Endothelial cell of umbilical vein (primary cell): Measurements from ENCODE around the gene XYLT1. TPM values are rescaled to one million over a fixed set of nuclear protein-coding genes. Genes with fewer than 3 reads are reported as not detected.

Experiments used
- BruUV-seq: library from RNA; stranded (reverse); fragments of 400-500 nt; replicated peaks from 2 replicates; lab custom pipeline; 2021; lab: Mats Ljungman, UMichigan
- CTCF ChIA-PET: fragments of 300-600, 350-600 bp; sonication (Branson Sonifier 250); formaldehyde crosslinking; loops from one replicate; lab custom pipeline; 2021; ENCODE audit warnings: antibody characterized with exemption, inconsistent platforms; lab: Charles Lee
- POLR2A ChIA-PET: fragments of 300-600, 350-600 bp; sonication (Branson Sonifier 250); formaldehyde crosslinking; loops from one replicate; lab custom pipeline; 2021; ENCODE audit warnings: antibody characterized with exemption, inconsistent platforms; lab: Charles Lee
- DNase-seq: peaks from one replicate; pipeline ENCODE4 v3.0.0-alpha.2; 2011; ENCODE audit warnings: low read depth, low spot score
- FAIRE-seq: peaks from 2 replicates; lab custom pipeline; 2011; peaks lifted over from hg19 to GRCh38; lab: Jason Lieb, UNC
- H2AFZ ChIP-seq: 2 replicates; pipeline ENCODE4 v1.6.0; 2012; ENCODE audit warnings: low read depth, low read length, control low read depth, inconsistent platforms
- H3K27ac ChIP-seq: 2 replicates; pipeline ENCODE4 v1.5.1; 2011; ENCODE audit warnings: low read depth, mild to moderate bottlenecking, control low read depth, low read length, moderate library complexity; ENCODE audit not compliant: insufficient read depth
- H3K27me3 ChIP-seq, 2 experiments: 2 replicates each; pipeline versions ENCODE4 v1.6.0 to v1.6.1; 2011; ENCODE audit warnings: low read length in 2 of 2, mixed read lengths in 1 of 2; ENCODE audit not compliant: control insufficient read depth in 2 of 2, insufficient read depth in 2 of 2
- H3K36me3 ChIP-seq, 2 experiments: 2 replicates in 1 of 2; 3 replicates in 1 of 2; pipeline ENCODE4 v1.5.1; 2011; ENCODE audit warnings: low read length in 2 of 2, mild to moderate bottlenecking in 1 of 2, moderate library complexity in 1 of 2; ENCODE audit not compliant: control insufficient read depth in 2 of 2, insufficient read depth in 2 of 2; ENCODE audit errors: extremely low read depth in 1 of 2
- H3K4me1 ChIP-seq: 3 replicates; pipeline ENCODE4 v1.5.1; 2011; ENCODE audit warnings: mild to moderate bottlenecking, low read length; ENCODE audit not compliant: control insufficient read depth, insufficient read depth; ENCODE audit errors: extremely low read depth
- H3K4me2 ChIP-seq: 2 replicates; pipeline ENCODE4 v1.6.1; 2011; ENCODE audit warnings: low read length, control low read depth, mixed read lengths; ENCODE audit not compliant: insufficient read depth
- H3K4me3 ChIP-seq, 3 experiments: fragments of 200-600 bp in 1 of 3; sonication (generic), shearing (Covaris generic) in 1 of 3; replicated peaks in 1 of 3; 2 replicates each; pipeline ENCODE4 v1.5.1; 2011 to 2016; ENCODE audit warnings: control low read depth in 3 of 3, low read length in 3 of 3, mild to moderate bottlenecking in 2 of 3, inconsistent platforms in 1 of 3, low read depth in 1 of 3, moderate library complexity in 1 of 3; ENCODE audit not compliant: insufficient read depth in 1 of 3
- H3K79me2 ChIP-seq: 2 replicates; pipeline ENCODE4 v1.6.0; 2012; ENCODE audit warnings: low read length, inconsistent platforms; ENCODE audit not compliant: control insufficient read depth, insufficient read depth
- H3K9ac ChIP-seq: replicated peaks from 2 replicates; pipeline ENCODE3; 2011; ENCODE audit warnings: low read length, control low read depth; ENCODE audit not compliant: insufficient read depth; ENCODE audit errors: extremely low read depth
- H3K9me1 ChIP-seq: replicated peaks from 3 replicates; pipeline ENCODE4 v1.6.0; 2011; ENCODE audit warnings: mild to moderate bottlenecking, low read length; ENCODE audit not compliant: control insufficient read depth, insufficient read depth; ENCODE audit errors: extremely low read depth
- H3K9me3 ChIP-seq: replicated peaks from 2 replicates; pipeline ENCODE4 v1.5.1; 2012; ENCODE audit warnings: low read length, inconsistent platforms; ENCODE audit not compliant: control insufficient read depth, insufficient read depth
- H4K20me1 ChIP-seq: replicated peaks from 2 replicates; pipeline ENCODE3; 2011; ENCODE audit warnings: mild to moderate bottlenecking, low read length; ENCODE audit not compliant: control insufficient read depth, insufficient read depth; ENCODE audit errors: extremely low read depth
- EZH2 ChIP-seq: IDR thresholded peaks from 2 replicates; pipeline ENCODE4 v1.6.1; 2012; ENCODE audit warnings: borderline replicate concordance, low read depth, mild to moderate bottlenecking, moderate library complexity, low read length, inconsistent platforms; ENCODE audit not compliant: severe bottlenecking
- FOS ChIP-seq: IDR thresholded peaks from 2 replicates; pipeline ENCODE4 v1.6.1; 2011; ENCODE audit warnings: mild to moderate bottlenecking, low read length, moderate library complexity, borderline replicate concordance; ENCODE audit not compliant: insufficient read depth
- GATA2 ChIP-seq: IDR thresholded peaks from 2 replicates; pipeline ENCODE4 v1.7.0; 2011; ENCODE audit warnings: low read depth, mild to moderate bottlenecking, moderate library complexity, mixed read lengths, low read length; ENCODE audit not compliant: insufficient read length, insufficient read depth
- JUN ChIP-seq: IDR thresholded peaks from 2 replicates; pipeline ENCODE4 v1.6.1; 2011; ENCODE audit warnings: borderline replicate concordance, low read depth; ENCODE audit not compliant: insufficient read length, insufficient read depth
- MAX ChIP-seq: IDR thresholded peaks from 2 replicates; pipeline ENCODE4 v1.6.1; 2011; ENCODE audit not compliant: insufficient read depth, insufficient read length
- MYC ChIP-seq: IDR thresholded peaks from one replicate; pipeline ENCODE4 v1.6.1; 2011; ENCODE audit warnings: mild to moderate bottlenecking, low read depth, low read length
- POLR2A ChIP-seq: IDR thresholded peaks from 2 replicates; pipeline ENCODE4 v1.6.1; 2012; ENCODE audit warnings: low read depth, mild to moderate bottlenecking, control low read depth, low read length
- POLR2AphosphoS5 ChIP-seq: IDR thresholded peaks from 2 replicates; pipeline ENCODE4 v1.6.1; 2012; ENCODE audit warnings: low read depth, mild to moderate bottlenecking, control low read depth, low read length, moderate library complexity; ENCODE audit not compliant: insufficient read depth
- dilution Hi-C: fragments of 300-500 bp; cut with MboI; formaldehyde crosslinking; loops from one replicate; pipeline ENCODE4 v1.15.0; 2019; ENCODE audit warnings: low sequenced_read_pairs; ENCODE audit not compliant: extremely low pct_ligation_motif_present
- intact Hi-C: fragments of 100-400 bp; cut with micrococcal nuclease; formaldehyde crosslinking; loops from one replicate; pipeline ENCODE4 v1.10.0; 2022
- polyA plus RNA-seq, 4 experiments: library from polyadenylated mRNA; depleted of rRNA in 3 of 4; stranded (reverse) in 3 of 4; unstranded in 1 of 4; fragments of >200 nt; gene quantifications; 2 replicates each; pipeline versions ENCODE4 v1.2.1 to v1.2.3, GENCODE V29; 2011 to 2012; ENCODE audit warnings: missing spikeins in 1 of 4
- total RNA-seq: library from RNA; stranded (reverse); gene quantifications from 2 replicates; pipeline ENCODE4 v1.2.3, GENCODE V29; 2021
- TF ChIP-seq, protein P1 (sequence below), 2 donors: IDR thresholded peaks; 1 replicate in 1 of 2; 2 replicates in 1 of 2; pipeline ENCODE4 v1.5.1; 2011; ENCODE audit warnings: low read length in 2 of 2, mild to moderate bottlenecking in 2 of 2, moderate library complexity in 2 of 2, control low read depth in 1 of 2, inconsistent platforms in 1 of 2, low read depth in 1 of 2; ENCODE audit not compliant: insufficient read depth in 1 of 2; ENCODE audit errors: extremely low read depth in 1 of 2

Gene XYLT1
- total and polyA plus RNA-seq, 2 donors (not counting 3 experiments of a cell fraction or from before 2014, with no cell fraction given): 0.63 to 2.9 TPM

GRCh38 chr16:17342031-17342430 is 128.7 kb downstream of the XYLT1 start:
- no TSS peak for BruUV-seq
- Histone ChIP-seq H3K4me2 (no peak overlapping the region), H3K9me3 (no peaks in the 10 kb centered on the region), H3K27ac (no peak overlapping the region), H3K9me1 (no peaks in the 10 kb centered on the region), H3K27me3 (no peaks in the 10 kb centered on the region), H3K79me2 (no peaks in the 10 kb centered on the region), H2AFZ (no peak overlapping the region), H3K4me3 (no peak overlapping the region), H3K36me3 (no peaks in the 10 kb centered on the region), H3K9ac (no peak overlapping the region), H4K20me1 (no peaks in the 10 kb centered on the region), H3K4me1 (no peaks in the 10 kb centered on the region)
- FAIRE-seq (no peak), DNase-seq (no peak)
- CTCF ChIA-PET: no interaction called here
- dilution Hi-C loops: no loop called here
- POLR2A ChIA-PET: no interaction called here
- TF ChIP-seq EZH2: no peak
- TF ChIP-seq JUN: no peak
- no peak for TF ChIP-seq POLR2A
- no peak for TF ChIP-seq MYC
- no peak for TF ChIP-seq POLR2AphosphoS5
- TF ChIP-seq, protein P1, sequence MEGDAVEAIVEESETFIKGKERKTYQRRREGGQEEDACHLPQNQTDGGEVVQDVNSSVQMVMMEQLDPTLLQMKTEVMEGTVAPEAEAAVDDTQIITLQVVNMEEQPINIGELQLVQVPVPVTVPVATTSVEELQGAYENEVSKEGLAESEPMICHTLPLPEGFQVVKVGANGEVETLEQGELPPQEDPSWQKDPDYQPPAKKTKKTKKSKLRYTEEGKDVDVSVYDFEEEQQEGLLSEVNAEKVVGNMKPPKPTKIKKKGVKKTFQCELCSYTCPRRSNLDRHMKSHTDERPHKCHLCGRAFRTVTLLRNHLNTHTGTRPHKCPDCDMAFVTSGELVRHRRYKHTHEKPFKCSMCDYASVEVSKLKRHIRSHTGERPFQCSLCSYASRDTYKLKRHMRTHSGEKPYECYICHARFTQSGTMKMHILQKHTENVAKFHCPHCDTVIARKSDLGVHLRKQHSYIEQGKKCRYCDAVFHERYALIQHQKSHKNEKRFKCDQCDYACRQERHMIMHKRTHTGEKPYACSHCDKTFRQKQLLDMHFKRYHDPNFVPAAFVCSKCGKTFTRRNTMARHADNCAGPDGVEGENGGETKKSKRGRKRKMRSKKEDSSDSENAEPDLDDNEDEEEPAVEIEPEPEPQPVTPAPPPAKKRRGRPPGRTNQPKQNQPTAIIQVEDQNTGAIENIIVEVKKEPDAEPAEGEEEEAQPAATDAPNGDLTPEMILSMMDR (IDR thresholded peaks at IDR 0.05; ENCODE audit: extremely low read depth in 1 of 2, insufficient read depth in 1 of 2, low read depth in 1 of 2, low read length in 2 of 2): no peak
- TF ChIP-seq FOS: no peak
- no peak for TF ChIP-seq GATA2
- no peak for TF ChIP-seq MAX
- intact Hi-C loops: no loop called here
